OCI-LY1 (cell line): ENCODE results near the gene SOX18.

Experiments used
- H2AFZ ChIP-seq: fragments of 200-600 bp; sonication (generic), shearing (Covaris generic); 2 replicates; pipeline ENCODE4 v1.6.0; 2014; ENCODE audit warnings: antibody characterized with exemption, mild to moderate bottlenecking, low read length
- H3F3A ChIP-seq: fragments of 200-600 bp; sonication (generic), shearing (Covaris generic); 2 replicates; pipeline ENCODE4 v1.6.0; 2014; ENCODE audit warnings: mild to moderate bottlenecking, antibody characterized with exemption, low read length, moderate library complexity; ENCODE audit not compliant: insufficient read depth
- H3K27ac ChIP-seq: fragments of 200-600 bp; sonication (generic); 2 replicates; pipeline ENCODE4 v1.5.1; 2014; ENCODE audit warnings: low read length, mixed run types, mild to moderate bottlenecking, low read depth; ENCODE audit not compliant: poor library complexity, severe bottlenecking
- H3K27me3 ChIP-seq: fragments of 200-600 bp; sonication (generic); 2 replicates; pipeline ENCODE4 v1.6.0; 2014; ENCODE audit warnings: antibody characterized with exemption, mild to moderate bottlenecking, low read length, moderate library complexity; ENCODE audit not compliant: insufficient read depth
- H3K36me3 ChIP-seq: fragments of 200-600 bp; sonication (generic); 2 replicates; pipeline ENCODE4 v1.6.1; 2014; ENCODE audit warnings: mild to moderate bottlenecking, antibody characterized with exemption, low read length, moderate library complexity, mixed read lengths; ENCODE audit not compliant: insufficient read depth
- H3K4me1 ChIP-seq: fragments of 200-600 bp; sonication (generic); 2 replicates; pipeline ENCODE4 v1.5.1; 2014; ENCODE audit warnings: mild to moderate bottlenecking, low read length, moderate library complexity; ENCODE audit not compliant: insufficient read depth, severe bottlenecking
- H3K4me2 ChIP-seq: fragments of 200-600 bp; sonication (generic), shearing (Covaris generic); 2 replicates; pipeline ENCODE4 v1.6.1; 2014; ENCODE audit warnings: low read length
- H3K4me3 ChIP-seq: fragments of 200-600 bp; sonication (generic); 2 replicates; pipeline ENCODE4 v1.5.1; 2014; ENCODE audit warnings: low read length, low read depth, mild to moderate bottlenecking, mixed read lengths; ENCODE audit not compliant: poor library complexity, severe bottlenecking
- H3K79me2 ChIP-seq: fragments of 200-600 bp; shearing (Covaris generic); 2 replicates; pipeline ENCODE4 v1.6.1; 2016; ENCODE audit warnings: mixed run types, low read length, mixed read lengths; ENCODE audit not compliant: insufficient read depth
- H3K9ac ChIP-seq: fragments of 200-600 bp; sonication (generic), shearing (Covaris generic); 2 replicates; pipeline ENCODE4 v1.6.1; 2014; ENCODE audit warnings: mild to moderate bottlenecking, low read length, mixed read lengths
- H3K9me2 ChIP-seq: fragments of 200-600 bp; sonication (generic), shearing (Covaris generic); 2 replicates; pipeline ENCODE4 v1.6.1; 2014; ENCODE audit warnings: low read depth, mild to moderate bottlenecking, low read length, mixed read lengths
- H3K9me3 ChIP-seq: fragments of 200-600 bp; shearing (Covaris generic); 2 replicates; pipeline ENCODE4 v1.6.1; 2014; ENCODE audit warnings: low read length, mixed read lengths
- H4K20me1 ChIP-seq: fragments of 200-600 bp; sonication (generic), shearing (Covaris generic); 2 replicates; pipeline ENCODE4 v1.6.0; 2016; ENCODE audit warnings: mild to moderate bottlenecking, low read length; ENCODE audit not compliant: insufficient read depth
- EZH2 ChIP-seq: fragments of 200-600 bp; sonication (generic), shearing (Covaris generic); IDR thresholded peaks from 2 replicates; pipeline ENCODE4 v1.8.0; 2017; ENCODE audit warnings: borderline replicate concordance, mixed run types, mild to moderate bottlenecking, antibody characterized with exemption, low read length, moderate library complexity, mixed read lengths
- TF ChIP-seq, protein P1 (sequence below): fragments of 200-600 bp; sonication (generic), shearing (Covaris generic); IDR thresholded peaks from 2 replicates; pipeline ENCODE4 v1.5.1; 2017; ENCODE audit warnings: mild to moderate bottlenecking, antibody characterized with exemption, low read length, moderate library complexity, mixed read lengths

SOX18 gene

DNA sequence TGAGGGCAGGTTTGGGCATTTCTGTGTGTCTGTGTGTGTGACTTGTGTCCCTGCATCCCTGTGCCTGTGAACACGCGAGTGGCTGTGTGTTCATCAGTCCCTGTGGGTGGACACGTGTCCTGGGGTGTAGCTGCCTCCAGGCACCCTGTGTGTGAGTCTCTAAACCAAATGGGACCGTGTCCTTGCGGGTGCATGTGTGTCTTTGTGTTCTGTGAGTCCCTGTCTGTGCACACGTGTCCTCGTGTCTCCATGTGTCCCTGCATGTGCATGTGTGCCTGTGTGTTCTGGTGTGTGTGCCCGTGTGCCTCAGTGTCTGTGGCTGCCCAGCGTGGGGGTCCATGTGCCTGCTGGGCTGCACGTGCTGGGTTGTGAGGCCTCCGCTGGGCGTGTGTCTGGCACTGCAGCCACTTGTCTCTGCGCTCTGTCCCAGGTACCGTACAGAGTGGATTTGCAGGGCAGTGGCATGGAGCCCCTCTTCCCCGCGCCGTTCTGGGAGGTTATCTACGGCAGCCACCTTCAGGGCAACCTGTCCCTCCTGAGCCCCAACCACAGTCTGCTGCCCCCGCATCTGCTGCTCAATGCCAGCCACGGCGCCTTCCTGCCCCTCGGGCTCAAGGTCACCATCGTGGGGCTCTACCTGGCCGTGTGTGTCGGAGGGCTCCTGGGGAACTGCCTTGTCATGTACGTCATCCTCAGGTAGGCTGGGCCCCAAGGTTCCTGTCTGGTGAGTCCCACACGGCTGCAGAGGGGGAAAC, 43.0 kb upstream of the SOX18 start:
- H3K27ac ChIP-seq, result no peak overlapping the region
- peaks cover 6% of the 10 kb centered on the region; the same call in 1 of the 2 replicates for H3K27me3 ChIP-seq

DNA sequence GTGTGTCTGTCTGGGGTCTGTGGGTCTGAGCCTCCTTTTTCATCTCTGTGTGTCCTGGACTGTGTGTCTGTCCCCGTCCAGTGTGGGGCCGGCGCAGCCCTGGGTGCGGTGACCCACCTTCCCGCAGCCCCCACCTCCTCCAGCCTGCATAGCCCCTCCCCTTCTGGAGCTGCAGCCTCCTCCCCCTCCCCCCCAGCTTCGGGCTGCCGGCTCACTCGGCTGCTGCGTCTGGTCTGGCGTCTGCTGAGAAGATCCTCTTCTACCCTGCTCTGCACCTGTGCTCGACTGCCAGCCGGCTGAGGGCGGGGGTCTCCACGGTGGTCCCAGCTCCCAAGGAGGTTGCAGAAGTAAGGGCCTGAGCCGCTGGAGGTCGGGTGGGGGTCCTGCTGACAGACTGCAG, 42.3 kb upstream of the SOX18 start:
- H3K9me2 ChIP-seq, result no peaks in the 10 kb centered on the region
- H3K79me2 ChIP-seq, result no peaks in the 10 kb centered on the region
- no peak overlapping the region for H2AFZ ChIP-seq
- no peak overlapping the region for H3K4me3 ChIP-seq
- peaks cover 6% of the 10 kb centered on the region; the same call in 1 of the 2 replicates for H3K27me3 ChIP-seq
- no peaks in the 10 kb centered on the region for H3K4me1 ChIP-seq
- H4K20me1 ChIP-seq, result no peaks in the 10 kb centered on the region
- no peak overlapping the region for H3K27ac ChIP-seq
- H3K36me3 ChIP-seq, result no peaks in the 10 kb centered on the region; the same call in 1 of the 2 replicates
- no peaks in the 10 kb centered on the region for H3F3A ChIP-seq
- H3K9ac ChIP-seq, result no peak overlapping the region
- no peak for TF ChIP-seq EZH2
- H3K9me3 ChIP-seq, result 0 out of 2 replicates have a peak, but pooled peaks cover 3% of the 10 kb centered on the region
- H3K4me2 ChIP-seq, result peak overlapping the region; percentile 12; the same call in 1 of the 2 replicates

More for the DNA sequence above, 43.0 kb upstream of the SOX18 start:
- Histone ChIP-seq H3K4me3 (no peak overlapping the region), H3K79me2 (no peaks in the 10 kb centered on the region), H3K9ac (no peak overlapping the region), H3K36me3 (no peaks in the 10 kb centered on the region), H3F3A (no peaks in the 10 kb centered on the region), H4K20me1 (no peaks in the 10 kb centered on the region), H3K9me3 (0 out of 2 replicates have a peak, but pooled peaks cover 3% of the 10 kb centered on the region), H3K4me2 (peak overlapping the region; percentile 12; the same call in 1 of the 2 replicates), H3K4me1 (no peaks in the 10 kb centered on the region), H2AFZ (no peak overlapping the region), H3K9me2 (no peaks in the 10 kb centered on the region)
- no peak for TF ChIP-seq EZH2
- TF ChIP-seq, protein P1, sequence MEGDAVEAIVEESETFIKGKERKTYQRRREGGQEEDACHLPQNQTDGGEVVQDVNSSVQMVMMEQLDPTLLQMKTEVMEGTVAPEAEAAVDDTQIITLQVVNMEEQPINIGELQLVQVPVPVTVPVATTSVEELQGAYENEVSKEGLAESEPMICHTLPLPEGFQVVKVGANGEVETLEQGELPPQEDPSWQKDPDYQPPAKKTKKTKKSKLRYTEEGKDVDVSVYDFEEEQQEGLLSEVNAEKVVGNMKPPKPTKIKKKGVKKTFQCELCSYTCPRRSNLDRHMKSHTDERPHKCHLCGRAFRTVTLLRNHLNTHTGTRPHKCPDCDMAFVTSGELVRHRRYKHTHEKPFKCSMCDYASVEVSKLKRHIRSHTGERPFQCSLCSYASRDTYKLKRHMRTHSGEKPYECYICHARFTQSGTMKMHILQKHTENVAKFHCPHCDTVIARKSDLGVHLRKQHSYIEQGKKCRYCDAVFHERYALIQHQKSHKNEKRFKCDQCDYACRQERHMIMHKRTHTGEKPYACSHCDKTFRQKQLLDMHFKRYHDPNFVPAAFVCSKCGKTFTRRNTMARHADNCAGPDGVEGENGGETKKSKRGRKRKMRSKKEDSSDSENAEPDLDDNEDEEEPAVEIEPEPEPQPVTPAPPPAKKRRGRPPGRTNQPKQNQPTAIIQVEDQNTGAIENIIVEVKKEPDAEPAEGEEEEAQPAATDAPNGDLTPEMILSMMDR, result no peak

DNA sequence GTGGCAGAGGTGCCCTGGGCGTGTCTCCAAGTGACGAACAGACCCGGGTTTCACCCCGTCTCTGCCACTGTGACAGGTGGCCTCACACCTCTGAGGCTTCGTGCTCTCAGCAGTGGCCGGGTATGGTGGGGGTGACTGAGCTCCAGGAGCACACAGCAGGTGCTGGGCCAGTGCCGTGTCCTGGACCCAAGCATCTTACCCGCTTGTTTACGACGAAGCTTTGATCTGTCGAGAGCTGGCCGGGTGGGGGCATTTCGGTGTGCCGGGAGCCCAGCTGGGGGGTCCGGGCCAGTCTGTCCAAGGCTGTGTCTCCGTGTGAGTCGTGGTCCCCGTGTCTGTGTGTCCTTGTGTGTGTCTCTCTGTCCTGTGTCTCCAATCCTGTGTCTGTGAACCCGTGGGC, 41.9 kb upstream of the SOX18 start:
- no peaks in the 10 kb centered on the region for H3K9me2 ChIP-seq
- no peak for TF ChIP-seq EZH2
- TF ChIP-seq, protein P1, result no peak
- no peak overlapping the region for H3K4me3 ChIP-seq
- H3K36me3 ChIP-seq, result no peaks in the 10 kb centered on the region; the same call in 1 of the 2 replicates
- no peak overlapping the region for H2AFZ ChIP-seq
- no peak overlapping the region for H3K4me2 ChIP-seq
- no peak overlapping the region for H3K9ac ChIP-seq
- H3K9me3 ChIP-seq, result 0 out of 2 replicates have a peak, but pooled peaks cover 3% of the 10 kb centered on the region
- no peaks in the 10 kb centered on the region for H3F3A ChIP-seq
- H3K79me2 ChIP-seq, result no peaks in the 10 kb centered on the region
- H3K27me3 ChIP-seq, result peaks cover 6% of the 10 kb centered on the region; the same call in 1 of the 2 replicates
- H3K4me1 ChIP-seq, result no peaks in the 10 kb centered on the region
- H3K27ac ChIP-seq, result no peak overlapping the region
- H4K20me1 ChIP-seq, result no peaks in the 10 kb centered on the region
